ENCODE measurements around the gene CIT.
A peak's percentile ranks its signal among the peaks of the same experiment; 100 is the strongest.
"Not testable (repeated sequence)": the region's sequence is repeated elsewhere in the genome, so short reads cannot be mapped to it uniquely, and the experiment has no call there.

CIT gene

DNA sequence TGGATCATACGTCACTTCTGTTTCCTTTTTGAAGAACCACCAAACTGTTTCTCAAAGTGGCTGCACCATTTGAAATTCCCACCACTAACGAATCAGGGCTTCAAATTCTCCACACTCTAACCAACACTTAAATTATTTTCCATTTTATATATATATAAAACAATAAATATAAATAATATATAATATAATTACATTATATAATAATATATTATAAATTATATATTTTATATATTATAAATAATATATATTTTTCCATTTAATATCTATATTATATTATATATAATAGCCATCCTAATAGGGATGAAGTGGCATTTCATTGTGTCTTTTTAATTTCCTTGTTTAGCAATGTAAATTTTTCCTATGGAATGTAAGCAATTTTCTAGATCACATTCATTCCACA is 24.6 kb upstream of the CIT start:
- no peaks in the 10 kb centered on the region for H3K4me1 ChIP-seq (ENCODE audit: control insufficient read depth, insufficient read depth, low read length, poor library complexity, severe bottlenecking)
- DNase-seq: no peak
- H3K27ac ChIP-seq (ENCODE audit: insufficient read depth, low read length, poor library complexity, severe bottlenecking): no peak overlapping the region
- H3K9me3 ChIP-seq (ENCODE audit: control insufficient read depth, low read length): no peaks in the 10 kb centered on the region
- H3K4me3 ChIP-seq (ENCODE audit: insufficient read depth, low read depth, low read length, poor library complexity, severe bottlenecking): no peak overlapping the region
- no peaks in the 10 kb centered on the region for H3K27me3 ChIP-seq (replicated peaks; ENCODE audit: control insufficient read depth, insufficient read depth, low read length, poor library complexity, severe bottlenecking)
- no peaks in the 10 kb centered on the region for H3K36me3 ChIP-seq (ENCODE audit: control insufficient read depth, insufficient read depth, low read length)

DNA sequence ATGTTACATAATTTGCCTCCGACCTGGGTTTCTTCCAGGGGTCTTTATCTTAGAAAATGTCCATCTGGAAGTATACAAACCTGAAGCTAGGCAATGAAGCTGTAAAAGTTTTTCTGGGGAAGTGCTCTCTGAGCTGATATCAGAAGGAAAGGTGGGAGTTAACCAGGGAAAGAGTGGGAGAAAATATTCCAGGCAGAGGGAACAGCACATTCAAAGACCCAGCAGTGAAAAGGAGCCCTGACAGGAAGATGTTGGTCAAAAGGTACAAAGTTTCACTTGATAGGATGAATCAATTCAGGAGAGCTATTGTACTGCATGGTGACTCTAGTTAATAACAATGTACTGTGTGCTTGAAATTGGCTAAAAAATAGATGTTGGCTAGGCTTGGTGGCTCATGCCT is 17.8 kb upstream of the CIT start:
- Histone ChIP-seq H3K4me3 (ENCODE audit: insufficient read depth, low read depth, low read length, poor library complexity, severe bottlenecking) (no peak overlapping the region), H3K27me3 (replicated peaks; ENCODE audit: control insufficient read depth, insufficient read depth, low read length, poor library complexity, severe bottlenecking) (peaks cover 2% of the 10 kb centered on the region), H3K27ac (ENCODE audit: insufficient read depth, low read length, poor library complexity, severe bottlenecking) (no peak overlapping the region), H3K9me3 (ENCODE audit: control insufficient read depth, low read length) (no peaks in the 10 kb centered on the region), H3K36me3 (ENCODE audit: control insufficient read depth, insufficient read depth, low read length) (no peaks in the 10 kb centered on the region), H3K4me1 (ENCODE audit: control insufficient read depth, insufficient read depth, low read length, poor library complexity, severe bottlenecking) (no peaks in the 10 kb centered on the region)
- no peak for DNase-seq

DNA sequence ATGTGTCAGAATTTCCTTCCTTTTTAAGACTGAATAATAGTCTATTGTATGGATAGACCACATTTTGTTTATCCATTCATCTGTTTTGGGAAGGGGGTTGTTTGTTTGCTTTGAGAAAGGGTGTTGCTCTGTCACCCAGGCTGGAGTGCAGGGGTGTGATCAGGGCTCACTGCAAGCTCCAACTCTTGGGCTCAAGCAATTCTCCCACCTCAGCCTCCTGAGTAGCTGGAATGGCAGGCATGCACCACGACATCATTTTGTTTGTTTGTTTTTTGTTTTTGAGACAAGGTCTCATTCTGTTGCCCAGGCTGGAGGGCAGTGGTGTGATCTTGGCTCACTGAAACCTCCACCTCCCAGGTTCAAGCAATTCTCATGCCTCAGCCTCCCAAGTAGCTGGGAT is 15.5 kb upstream of the CIT start:
- not testable (repeated sequence) for H3K27me3 ChIP-seq (replicated peaks; ENCODE audit: control insufficient read depth, insufficient read depth, low read length, poor library complexity, severe bottlenecking); H3K9me3 ChIP-seq (ENCODE audit: control insufficient read depth, low read length); H3K4me3 ChIP-seq (ENCODE audit: insufficient read depth, low read depth, low read length, poor library complexity, severe bottlenecking); DNase-seq; H3K4me1 ChIP-seq (ENCODE audit: control insufficient read depth, insufficient read depth, low read length, poor library complexity, severe bottlenecking); H3K27ac ChIP-seq (ENCODE audit: insufficient read depth, low read length, poor library complexity, severe bottlenecking); H3K36me3 ChIP-seq (ENCODE audit: control insufficient read depth, insufficient read depth, low read length)

DNA sequence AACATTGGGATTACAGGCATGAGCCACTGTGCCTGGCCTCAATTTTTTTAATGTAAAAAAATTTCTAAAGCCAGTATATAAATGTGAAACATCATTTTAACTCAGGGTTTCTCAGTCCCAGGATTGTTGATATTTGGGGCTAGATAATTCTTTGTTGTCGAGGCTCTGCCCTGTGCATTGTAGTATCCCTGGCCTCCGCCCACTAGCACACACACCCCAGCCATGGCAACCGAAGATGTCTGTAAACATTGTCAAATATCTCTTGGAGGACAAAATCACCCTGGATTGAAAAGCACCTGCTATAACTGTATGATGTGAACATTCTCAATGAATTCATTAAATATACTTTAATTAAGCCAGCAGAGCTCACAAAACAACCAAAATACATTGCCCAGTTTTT is 8.4 kb upstream of the CIT start:
- no peak overlapping the region for H3K4me3 ChIP-seq (ENCODE audit: insufficient read depth, low read depth, low read length, poor library complexity, severe bottlenecking)
- no peaks in the 10 kb centered on the region for H3K36me3 ChIP-seq (ENCODE audit: control insufficient read depth, insufficient read depth, low read length)
- H3K27ac ChIP-seq (ENCODE audit: insufficient read depth, low read length, poor library complexity, severe bottlenecking): no peak overlapping the region
- no peak for DNase-seq
- H3K4me1 ChIP-seq (ENCODE audit: control insufficient read depth, insufficient read depth, low read length, poor library complexity, severe bottlenecking): no peaks in the 10 kb centered on the region
- no peaks in the 10 kb centered on the region for H3K9me3 ChIP-seq (ENCODE audit: control insufficient read depth, low read length)
- no peaks in the 10 kb centered on the region for H3K27me3 ChIP-seq (replicated peaks; ENCODE audit: control insufficient read depth, insufficient read depth, low read length, poor library complexity, severe bottlenecking)

DNA sequence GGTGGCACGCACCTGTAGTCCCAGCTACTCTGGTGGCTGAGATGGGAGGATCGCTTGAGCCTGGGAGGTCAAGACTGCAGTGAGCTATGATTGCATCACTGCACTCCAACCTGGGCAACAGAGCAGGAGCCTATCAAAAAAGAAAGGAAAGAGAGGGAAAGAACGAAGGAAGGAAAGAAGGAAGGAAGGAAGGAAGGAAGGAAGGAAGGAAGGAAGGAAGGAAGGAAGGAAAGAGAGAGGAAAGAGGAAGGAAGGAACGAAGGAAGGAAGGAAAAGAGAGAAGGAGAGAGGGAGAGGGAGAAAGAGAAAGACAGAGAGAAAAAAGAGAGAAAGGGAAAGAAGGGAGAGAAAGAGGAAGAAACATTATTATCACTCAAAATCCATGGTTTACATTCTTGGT is 6.7 kb upstream of the CIT start:
- not testable (repeated sequence) for H3K4me1 ChIP-seq (ENCODE audit: control insufficient read depth, insufficient read depth, low read length, poor library complexity, severe bottlenecking); H3K36me3 ChIP-seq (ENCODE audit: control insufficient read depth, insufficient read depth, low read length); H3K27ac ChIP-seq (ENCODE audit: insufficient read depth, low read length, poor library complexity, severe bottlenecking); DNase-seq; H3K4me3 ChIP-seq (ENCODE audit: insufficient read depth, low read depth, low read length, poor library complexity, severe bottlenecking); H3K9me3 ChIP-seq (ENCODE audit: control insufficient read depth, low read length); H3K27me3 ChIP-seq (replicated peaks; ENCODE audit: control insufficient read depth, insufficient read depth, low read length, poor library complexity, severe bottlenecking)

DNA sequence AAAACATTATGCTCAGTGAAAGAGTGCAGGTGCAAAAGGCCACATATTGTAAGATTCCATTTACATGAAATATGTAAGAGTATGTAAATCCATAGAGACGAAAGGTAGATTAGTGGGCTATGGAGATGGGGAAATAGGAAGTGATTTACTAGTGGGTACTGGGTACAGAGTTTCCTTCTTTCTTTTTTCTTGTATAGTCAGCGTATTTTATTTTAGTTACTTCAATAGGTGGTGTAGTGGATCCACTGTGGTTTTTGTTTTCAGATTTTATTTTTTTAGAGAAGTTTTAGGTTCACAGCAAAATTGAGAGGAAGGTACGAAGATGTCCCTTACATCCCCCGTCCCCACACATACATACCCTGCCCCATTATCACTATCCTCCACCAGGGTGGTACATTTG is 6.1 kb upstream of the CIT start:
- no peaks in the 10 kb centered on the region for H3K36me3 ChIP-seq (ENCODE audit: control insufficient read depth, insufficient read depth, low read length)
- no peaks in the 10 kb centered on the region for H3K27me3 ChIP-seq (replicated peaks; ENCODE audit: control insufficient read depth, insufficient read depth, low read length, poor library complexity, severe bottlenecking)
- DNase-seq: no peak

DNA sequence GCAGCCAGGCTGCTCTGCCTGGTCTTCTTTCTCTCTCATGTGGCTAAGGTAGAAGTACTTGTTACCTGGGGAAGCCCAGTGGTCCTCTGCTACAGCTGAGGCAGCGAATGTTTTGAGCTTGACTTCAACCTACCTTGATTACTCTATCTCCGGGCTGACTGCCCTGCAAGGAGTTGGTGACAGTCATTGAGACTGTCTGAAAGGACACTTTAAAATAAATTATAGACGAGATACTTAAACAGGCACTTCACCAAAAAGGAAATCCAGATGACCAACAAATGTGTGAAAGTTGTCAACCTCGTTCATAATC is 474 bp upstream of the CIT start:
- Histone ChIP-seq H3K9me3 (ENCODE audit: control insufficient read depth, low read length) (no peaks in the 10 kb centered on the region), H3K27ac (ENCODE audit: insufficient read depth, low read length, poor library complexity, severe bottlenecking) (no peak overlapping the region)

More for the DNA sequence above, 6.1 kb upstream of the CIT start:
- Histone ChIP-seq H3K4me1 (ENCODE audit: control insufficient read depth, insufficient read depth, low read length, poor library complexity, severe bottlenecking) (no peaks in the 10 kb centered on the region), H3K9me3 (ENCODE audit: control insufficient read depth, low read length) (no peaks in the 10 kb centered on the region), H3K4me3 (ENCODE audit: insufficient read depth, low read depth, low read length, poor library complexity, severe bottlenecking) (no peak overlapping the region), H3K27ac (ENCODE audit: insufficient read depth, low read length, poor library complexity, severe bottlenecking) (no peak overlapping the region)

DNA sequence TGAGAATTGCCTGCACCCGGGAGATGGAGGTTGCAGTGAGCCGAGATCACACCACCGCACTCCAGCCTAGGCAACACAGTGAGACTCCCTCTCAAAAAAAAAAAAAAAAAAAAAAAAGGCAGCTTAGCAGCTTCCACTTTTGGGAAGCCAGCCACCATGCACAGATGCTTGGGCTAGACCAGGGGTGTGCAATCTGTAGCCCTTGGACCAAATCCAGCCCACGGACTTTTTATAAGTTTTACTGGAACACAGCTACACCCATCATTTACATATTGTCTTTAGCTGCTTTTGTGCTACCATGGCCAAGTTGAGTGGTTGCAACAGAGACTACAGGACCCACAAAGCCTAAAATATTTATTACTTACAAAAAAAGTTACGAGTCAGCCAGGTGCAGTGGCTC is 6.7 kb downstream of the CIT start:
- DNase-seq: no peak
- H3K27me3 ChIP-seq (replicated peaks; ENCODE audit: control insufficient read depth, insufficient read depth, low read length, poor library complexity, severe bottlenecking): no peaks in the 10 kb centered on the region
- H3K9me3 ChIP-seq (ENCODE audit: control insufficient read depth, low read length): no peaks in the 10 kb centered on the region
- H3K36me3 ChIP-seq (ENCODE audit: control insufficient read depth, insufficient read depth, low read length): no peaks in the 10 kb centered on the region
- H3K4me1 ChIP-seq (ENCODE audit: control insufficient read depth, insufficient read depth, low read length, poor library complexity, severe bottlenecking): no peaks in the 10 kb centered on the region
- no peak overlapping the region for H3K27ac ChIP-seq (ENCODE audit: insufficient read depth, low read length, poor library complexity, severe bottlenecking)
- H3K4me3 ChIP-seq (ENCODE audit: insufficient read depth, low read depth, low read length, poor library complexity, severe bottlenecking): no peak overlapping the region

More for the DNA sequence above, 474 bp upstream of the CIT start:
- Histone ChIP-seq H3K36me3 (ENCODE audit: control insufficient read depth, insufficient read depth, low read length) (no peaks in the 10 kb centered on the region), H3K27me3 (replicated peaks; ENCODE audit: control insufficient read depth, insufficient read depth, low read length, poor library complexity, severe bottlenecking) (no peaks in the 10 kb centered on the region), H3K4me1 (ENCODE audit: control insufficient read depth, insufficient read depth, low read length, poor library complexity, severe bottlenecking) (no peaks in the 10 kb centered on the region), H3K4me3 (ENCODE audit: insufficient read depth, low read depth, low read length, poor library complexity, severe bottlenecking) (peak overlapping the region; percentile 88)
- DNase-seq: no peak

DNA sequence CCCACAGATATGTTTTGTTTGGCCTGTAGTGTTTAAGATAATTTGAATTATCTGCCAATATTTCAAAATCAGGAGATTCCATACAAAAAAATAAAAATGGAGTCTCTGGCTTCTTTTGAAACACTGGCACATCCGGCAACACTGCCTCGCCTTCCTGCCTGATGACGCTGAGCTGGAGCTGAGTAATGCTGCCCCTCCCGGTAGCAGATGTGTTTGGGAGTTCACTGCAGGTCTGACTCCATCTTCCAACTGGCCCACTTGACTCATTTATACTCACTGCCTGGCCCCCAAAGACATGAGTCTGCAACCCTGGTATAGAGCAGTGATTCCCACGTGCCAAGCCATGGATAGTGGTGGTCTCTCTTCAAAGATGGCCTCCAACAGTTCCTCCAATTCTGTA is 7.4 kb downstream of the CIT start:
- Histone ChIP-seq H3K36me3 (ENCODE audit: control insufficient read depth, insufficient read depth, low read length) (no peaks in the 10 kb centered on the region), H3K27ac (ENCODE audit: insufficient read depth, low read length, poor library complexity, severe bottlenecking) (no peak overlapping the region), H3K9me3 (ENCODE audit: control insufficient read depth, low read length) (no peaks in the 10 kb centered on the region), H3K4me1 (ENCODE audit: control insufficient read depth, insufficient read depth, low read length, poor library complexity, severe bottlenecking) (no peaks in the 10 kb centered on the region), H3K4me3 (ENCODE audit: insufficient read depth, low read depth, low read length, poor library complexity, severe bottlenecking) (no peak overlapping the region), H3K27me3 (replicated peaks; ENCODE audit: control insufficient read depth, insufficient read depth, low read length, poor library complexity, severe bottlenecking) (no peaks in the 10 kb centered on the region)
- DNase-seq: no peak

DNA sequence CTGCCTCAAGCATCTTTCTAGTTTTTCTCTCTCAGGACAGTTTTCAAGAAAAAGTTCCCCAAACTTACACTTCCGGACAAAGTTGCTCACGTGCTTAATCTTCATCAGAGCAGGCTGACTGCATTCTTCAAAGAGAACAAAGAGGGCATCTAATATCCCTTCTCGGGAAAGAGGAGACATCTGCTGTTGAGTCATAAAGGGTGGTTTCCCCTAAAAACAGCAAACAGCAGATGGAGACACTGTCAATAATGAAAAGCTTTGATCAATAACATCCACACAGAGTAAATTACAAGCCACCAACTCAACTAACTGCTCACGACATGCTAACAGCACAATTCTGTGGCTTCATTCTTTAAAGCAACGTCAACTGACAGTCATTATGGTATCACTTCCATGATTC is 8.1 kb downstream of the CIT start:
- Histone ChIP-seq H3K27me3 (replicated peaks; ENCODE audit: control insufficient read depth, insufficient read depth, low read length, poor library complexity, severe bottlenecking) (no peaks in the 10 kb centered on the region), H3K4me3 (ENCODE audit: insufficient read depth, low read depth, low read length, poor library complexity, severe bottlenecking) (no peak overlapping the region), H3K4me1 (ENCODE audit: control insufficient read depth, insufficient read depth, low read length, poor library complexity, severe bottlenecking) (no peaks in the 10 kb centered on the region), H3K27ac (ENCODE audit: insufficient read depth, low read length, poor library complexity, severe bottlenecking) (no peak overlapping the region), H3K9me3 (ENCODE audit: control insufficient read depth, low read length) (no peaks in the 10 kb centered on the region), H3K36me3 (ENCODE audit: control insufficient read depth, insufficient read depth, low read length) (no peaks in the 10 kb centered on the region)
- DNase-seq: no peak

DNA sequence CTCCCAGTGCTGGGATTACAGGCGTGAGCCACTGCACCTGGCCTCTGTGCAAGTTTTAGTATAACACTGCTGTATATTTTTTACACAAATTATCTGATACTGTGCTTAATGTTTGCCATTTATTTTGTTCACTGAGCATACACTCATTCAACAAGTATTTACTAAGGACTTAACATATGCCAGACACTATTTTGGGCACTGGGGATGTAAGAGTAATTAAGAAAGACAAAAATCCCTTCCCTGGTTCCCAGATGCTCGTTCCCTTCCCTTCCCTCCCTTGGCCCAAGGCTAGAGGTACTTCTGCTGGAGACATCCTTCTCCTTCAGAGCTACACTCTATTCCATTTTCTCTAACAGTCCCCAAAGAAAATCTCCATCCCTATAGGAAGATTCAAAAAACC is 12.5 kb downstream of the CIT start:
- Histone ChIP-seq H3K4me1 (ENCODE audit: control insufficient read depth, insufficient read depth, low read length, poor library complexity, severe bottlenecking) (no peaks in the 10 kb centered on the region), H3K36me3 (ENCODE audit: control insufficient read depth, insufficient read depth, low read length) (no peaks in the 10 kb centered on the region), H3K9me3 (ENCODE audit: control insufficient read depth, low read length) (no peaks in the 10 kb centered on the region), H3K4me3 (ENCODE audit: insufficient read depth, low read depth, low read length, poor library complexity, severe bottlenecking) (no peak overlapping the region), H3K27me3 (replicated peaks; ENCODE audit: control insufficient read depth, insufficient read depth, low read length, poor library complexity, severe bottlenecking) (no peaks in the 10 kb centered on the region), H3K27ac (ENCODE audit: insufficient read depth, low read length, poor library complexity, severe bottlenecking) (no peak overlapping the region)
- no peak for DNase-seq
